Measurements from ENCODE around the gene LBR. TPM values are rescaled to one million over a fixed set of nuclear protein-coding genes. Genes with fewer than 3 reads are reported as not detected.

The LBR gene
- total and polyA plus RNA-seq, 11 donors: 4.3 to 37.8 (median 8.2) TPM

DNA sequence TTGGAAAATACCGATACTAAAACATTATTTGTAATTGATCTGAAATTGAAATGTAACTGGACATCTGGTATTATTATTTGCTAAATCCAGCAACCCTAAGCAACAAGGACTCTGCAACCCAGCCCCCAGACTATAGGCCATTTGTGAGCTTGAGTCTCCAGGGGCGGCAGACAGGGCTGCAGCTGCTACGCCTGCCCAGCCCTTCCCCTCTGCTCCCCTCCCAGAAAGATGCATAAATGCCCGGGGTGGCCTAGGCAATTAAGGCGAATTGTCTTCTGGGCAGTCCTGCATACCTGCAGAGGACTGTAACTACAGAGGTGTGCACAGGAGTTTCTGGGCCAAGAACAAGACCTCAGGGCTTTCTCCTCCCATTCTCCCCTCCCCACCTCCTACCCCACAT, 41.2 kb upstream of the LBR start:
- no peak overlapping the region for H3K27ac ChIP-seq

DNA sequence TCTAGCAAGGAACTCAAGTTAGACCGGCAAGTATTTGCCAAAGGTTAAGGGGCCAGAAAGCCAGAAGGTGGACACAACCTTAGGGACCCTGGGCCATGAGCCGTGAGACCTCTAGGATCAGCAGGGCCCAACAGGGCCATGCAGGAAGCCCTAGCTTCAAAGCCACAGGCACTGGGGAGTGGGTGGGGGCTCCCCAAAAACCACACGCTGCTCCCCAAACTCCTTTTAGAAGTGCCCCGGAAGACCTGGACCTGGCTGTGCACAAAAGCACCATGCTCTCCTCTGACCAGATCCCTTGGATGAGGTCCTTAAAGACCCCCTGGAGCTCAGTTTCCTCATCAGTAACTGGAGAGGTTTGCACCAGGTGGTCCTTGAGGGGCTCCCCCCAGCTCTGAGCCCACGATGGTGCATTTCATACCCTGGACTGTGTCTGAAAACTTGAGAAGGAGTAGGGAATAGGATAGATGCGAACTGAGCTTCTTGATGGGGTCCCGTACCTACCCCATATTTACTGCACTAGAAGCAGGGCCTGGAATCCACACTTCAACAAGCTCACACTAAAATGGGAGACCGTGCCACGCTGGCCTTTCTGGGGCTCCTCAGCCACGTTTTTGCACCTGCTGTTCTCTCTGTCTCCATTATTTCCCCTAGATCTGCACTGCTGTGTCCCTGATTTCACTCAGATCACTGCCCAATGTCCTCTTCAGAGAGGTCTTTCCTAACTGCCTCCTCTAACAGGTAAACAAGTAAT, 40.6 kb upstream of the LBR start:
- WGBS, 4 donors: 80 to 86% (median 83%) methylated on average over 8 to 10 of the region's 10 CpGs

More for the DNA sequence above, 41.2 kb upstream of the LBR start:
- TF ChIP-seq CTCF (IDR thresholded peaks at IDR 0.05) (no peak), POLR2A (IDR thresholded peaks at IDR 0.05) (no peak)
- DNase-seq: no peak
- no peaks in the 10 kb centered on the region for H3K27me3 ChIP-seq
- H3K9me3 ChIP-seq: no peaks in the 10 kb centered on the region
- intact Hi-C loops (cut with DNase I): no loop called here
- no peak for ATAC-seq
- WGBS, 4 donors: 86 to 96% (median 92%) methylated on average over 5 of the region's 5 CpGs
- no peak overlapping the region for H3K4me3 ChIP-seq
- peaks cover 0 to 36% (median 22%) of the 10 kb centered on the region in 12 donors for H3K4me1 ChIP-seq
- no peaks in the 10 kb centered on the region for H3K36me3 ChIP-seq

DNA sequence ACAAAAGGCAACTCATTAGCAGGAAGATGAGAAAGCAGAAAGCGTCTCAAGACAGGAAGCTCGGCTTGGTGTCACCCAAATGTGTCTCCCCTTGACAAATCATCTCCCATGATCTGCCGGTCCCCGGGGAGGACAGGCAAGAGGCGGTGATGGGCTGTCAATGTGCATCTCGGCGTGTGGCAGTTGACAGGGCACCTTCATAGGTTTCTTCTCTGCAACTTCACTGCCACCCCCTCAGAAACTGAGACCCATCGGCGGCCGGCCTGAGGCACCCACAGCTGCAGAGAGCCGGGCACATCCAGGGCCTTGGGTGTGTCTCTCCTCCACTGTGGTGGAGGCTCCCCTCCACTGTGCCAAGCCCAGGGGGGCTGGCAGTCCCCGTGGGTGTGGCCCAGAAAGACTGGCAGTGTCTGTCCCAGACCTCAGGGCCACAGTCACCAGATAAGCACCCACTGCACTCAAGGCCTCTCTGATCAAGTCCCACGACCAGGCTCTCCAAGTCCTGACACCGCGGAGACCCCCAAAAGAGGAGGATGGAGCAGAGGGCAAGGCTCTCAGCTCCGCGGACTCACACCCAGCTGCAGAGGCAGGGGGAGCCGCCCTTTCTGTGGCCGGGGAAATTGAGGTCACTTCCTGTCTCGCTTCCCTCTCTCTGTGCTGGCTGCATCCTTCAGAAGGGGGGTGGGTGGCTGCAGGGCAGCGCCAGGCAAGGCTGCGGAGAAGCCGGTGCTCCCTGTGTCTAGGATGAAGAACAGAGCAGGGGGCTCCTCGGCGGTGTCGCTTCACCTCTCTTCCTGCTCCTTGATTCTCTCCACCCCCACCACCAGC, 39.6 kb upstream of the LBR start:
- peak; percentile 79 to 87 (median 83) for DNase-seq
- intact Hi-C loops (cut with DNase I): no loop called here
- H3K4me3 ChIP-seq: peak overlapping the region in 10 of 12 donors; percentile 25 to 64 (median 40)

More for the DNA sequence above, 40.6 kb upstream of the LBR start:
- intact Hi-C loops (cut with DNase I): no loop called here
- Histone ChIP-seq H3K27ac (peak overlapping the region in 11 of 12 donors; percentile 67 to 97 (median 83)), H3K4me3 (peak overlapping the region in 7 of 12 donors; percentile 25 to 64 (median 41)), H3K36me3 (no peaks in the 10 kb centered on the region), H3K4me1 (peaks cover 0 to 40% (median 23%) of the 10 kb centered on the region in 12 donors), H3K9me3 (no peaks in the 10 kb centered on the region), H3K27me3 (no peaks in the 10 kb centered on the region)
- DNase-seq (no peak), ATAC-seq (no peak)
- TF ChIP-seq POLR2A (IDR thresholded peaks at IDR 0.05) (no peak), CTCF (IDR thresholded peaks at IDR 0.05) (no peak)

More for the DNA sequence above, 39.6 kb upstream of the LBR start:
- peak in 1 of 2 donors; percentile 43 for TF ChIP-seq POLR2A (IDR thresholded peaks at IDR 0.05)
- no peak for TF ChIP-seq CTCF (IDR thresholded peaks at IDR 0.05)
- WGBS, 4 donors: 50 to 57% (median 52%) methylated on average over 25 to 26 of the region's 26 CpGs
- Histone ChIP-seq H3K4me1 (peaks cover 0 to 48% (median 26%) of the 10 kb centered on the region in 12 donors), H3K36me3 (no peaks in the 10 kb centered on the region), H3K27ac (peak overlapping the region; percentile 63 to 97 (median 77)), H3K9me3 (no peaks in the 10 kb centered on the region), H3K27me3 (no peaks in the 10 kb centered on the region)
- ATAC-seq: peak; percentile 77 to 92 (median 83)

Data from heart left ventricle (tissue), 16 donors.